ENCODE data around the gene HSPA12B. TPM values are rescaled to one million over a fixed set of nuclear protein-coding genes. Genes with fewer than 3 reads are reported as not detected.

HSPA12B gene
- total RNA-seq, 1 donor from 2014 or later, result 9.2 TPM

DNA sequence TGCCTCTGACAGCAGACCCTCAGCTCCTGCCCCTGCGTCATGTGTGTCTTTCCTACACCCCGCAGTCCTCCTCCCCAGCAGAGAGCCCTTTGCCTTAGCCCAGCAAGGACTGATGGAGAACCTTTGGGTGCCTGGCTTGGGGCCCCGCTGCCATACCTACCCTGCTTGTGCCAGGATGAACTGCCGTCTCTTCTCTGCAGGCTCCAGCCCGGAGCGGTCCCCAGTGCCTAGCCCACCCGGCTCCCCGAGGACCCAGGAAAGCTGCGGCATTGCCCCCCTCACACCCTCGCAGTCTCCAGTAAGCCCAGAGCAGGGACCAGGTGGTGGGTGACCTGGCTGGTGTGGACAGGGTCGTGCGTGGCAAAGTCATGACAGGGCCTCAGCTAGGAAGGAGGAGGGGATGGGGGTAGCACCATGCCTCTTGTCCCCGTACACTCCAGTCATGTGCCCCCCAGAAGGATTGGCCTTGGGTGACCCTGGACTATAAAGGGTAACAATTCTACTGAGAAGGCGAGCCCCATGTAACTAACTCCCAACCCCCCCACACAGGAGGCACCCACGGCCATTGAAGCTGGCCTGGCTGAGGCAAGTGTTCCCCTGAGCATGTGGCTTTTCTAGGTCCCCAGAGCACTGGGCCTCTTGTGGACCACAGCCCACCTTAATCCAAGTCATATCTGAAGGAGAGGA, 8.3 kb downstream of the HSPA12B start:
- intact Hi-C loops (cut with DNase I), result no loop called here
- peak; percentile 71 for DNase-seq (ENCODE audit: low spot score)

DNA sequence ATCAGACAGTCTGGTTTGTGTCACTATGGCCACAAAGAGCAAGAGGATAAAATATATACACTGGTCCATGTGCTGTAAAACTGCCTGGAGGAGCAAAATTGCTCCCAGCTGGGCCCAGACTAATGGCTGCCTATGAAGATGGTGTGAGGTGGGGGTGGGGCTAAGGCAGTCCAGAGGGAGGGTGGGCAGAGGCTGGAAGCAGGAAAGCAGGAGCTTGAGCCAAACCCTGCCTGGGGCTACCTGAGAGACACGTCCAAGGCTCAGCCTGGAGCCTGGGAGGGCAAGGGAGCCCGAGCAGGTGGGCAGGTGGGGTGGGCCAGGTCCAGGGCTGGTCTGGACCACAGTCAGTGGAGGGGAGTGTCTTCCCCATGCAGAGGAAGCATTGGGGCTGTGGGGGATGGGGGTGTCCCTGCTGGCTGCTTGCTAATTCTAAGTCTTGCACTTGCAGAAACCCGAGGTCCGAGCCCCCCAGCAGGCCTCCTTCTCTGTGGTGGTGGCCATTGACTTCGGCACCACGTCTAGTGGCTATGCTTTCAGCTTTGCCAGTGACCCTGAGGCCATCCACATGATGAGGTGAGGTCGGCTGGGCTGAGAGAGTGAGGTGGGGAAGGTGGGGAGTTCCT, 9.5 kb downstream of the HSPA12B start:
- intact Hi-C loops (cut with DNase I), result no loop called here
- no peak for DNase-seq (ENCODE audit: low spot score)

GRCh38 chr20:3743251-3743650, 10.8 kb downstream of the HSPA12B start:
- intact Hi-C loops (cut with DNase I), result no loop called here
- DNase-seq (ENCODE audit: low spot score), result no peak

DNA sequence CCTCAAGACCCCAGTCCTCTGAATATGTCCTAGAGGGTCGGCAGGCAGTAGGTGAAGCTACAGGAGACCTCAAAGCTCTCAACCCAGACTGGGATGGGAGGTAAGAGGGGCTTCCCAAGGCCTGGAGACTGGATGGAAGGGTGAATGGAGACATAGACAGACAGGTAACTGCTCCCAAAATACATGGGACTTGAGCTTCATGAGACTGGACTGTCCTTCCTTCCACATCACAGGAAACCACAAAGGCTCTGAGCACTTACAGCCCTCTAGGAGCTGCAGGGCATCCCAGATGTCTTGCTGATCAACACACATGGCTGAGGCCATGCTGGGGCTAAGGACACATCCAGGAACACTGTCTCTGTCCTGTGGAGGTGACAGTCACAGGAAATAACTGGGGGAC, 11.6 kb downstream of the HSPA12B start:
- intact Hi-C loops (cut with DNase I), result no loop called here
- no peak for DNase-seq (ENCODE audit: low spot score)

GRCh38 chr20:3744806-3745685, 12.6 kb downstream of the HSPA12B start:
- DNase-seq (ENCODE audit: low spot score), result peak; percentile 74
- intact Hi-C loops (cut with DNase I), result no loop called here

DNA sequence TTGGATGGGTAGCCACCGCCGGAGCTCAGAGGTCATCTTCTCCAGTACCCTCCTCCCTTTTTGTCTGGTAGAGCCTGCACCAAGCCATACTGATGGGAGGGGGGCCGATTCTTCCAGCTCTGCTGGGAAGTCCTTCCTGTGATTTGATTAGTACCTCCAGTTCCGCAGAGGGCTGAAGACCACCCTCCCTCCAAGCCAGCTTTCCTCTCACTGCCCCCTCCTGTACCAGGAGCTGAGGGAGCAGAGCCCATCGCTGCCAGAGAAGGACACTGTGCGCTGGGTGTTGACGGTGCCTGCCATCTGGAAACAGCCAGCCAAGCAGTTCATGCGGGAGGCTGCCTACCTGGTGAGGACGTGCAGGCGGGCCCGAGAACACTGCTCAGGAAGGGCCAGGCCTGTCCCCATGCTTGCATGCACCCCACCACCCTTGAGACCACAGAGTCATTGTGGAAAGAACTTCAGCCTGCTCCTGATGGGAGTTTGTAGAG, 13.2 kb downstream of the HSPA12B start:
- DNase-seq (ENCODE audit: low spot score), result no peak
- intact Hi-C loops (cut with DNase I), result no loop called here

- intact Hi-C loops (cut with DNase I), result no loop called here
- no peak for DNase-seq (ENCODE audit: low spot score)
Measured at GRCh38 chr20:3747471-3747870, 15.0 kb downstream of the HSPA12B start.

- no peak for DNase-seq (ENCODE audit: low spot score)
- intact Hi-C loops (cut with DNase I), result no loop called here
Measured at GRCh38 chr20:3748073-3748472, 15.6 kb downstream of the HSPA12B start.

DNA sequence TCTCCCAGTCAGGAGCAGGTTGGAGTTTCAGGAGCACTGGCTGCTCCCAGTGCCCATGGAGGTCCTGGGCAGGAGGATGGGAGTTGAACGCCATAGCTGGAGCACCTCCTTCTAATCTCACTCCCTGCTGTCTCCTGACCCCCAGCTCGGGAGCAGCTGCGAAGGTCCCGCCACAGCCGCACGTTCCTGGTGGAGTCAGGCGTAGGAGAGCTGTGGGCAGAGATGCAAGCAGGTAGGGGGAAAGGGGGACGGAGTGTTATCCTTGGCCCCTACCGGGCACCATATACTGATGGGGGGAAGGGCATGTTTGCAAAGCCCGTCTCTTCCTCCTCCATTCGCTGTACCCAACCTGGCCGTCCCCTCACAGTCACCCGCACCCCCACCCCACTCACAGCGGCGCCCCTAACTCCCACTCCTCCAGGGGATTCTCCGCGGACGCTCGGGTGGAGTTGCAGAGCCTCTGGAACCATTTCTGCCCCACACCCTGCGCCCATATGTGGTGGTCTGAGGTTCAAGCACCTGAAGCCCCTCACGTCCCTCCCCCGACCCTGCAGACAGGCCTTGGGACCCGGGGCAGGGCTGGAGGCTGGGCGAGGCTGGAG, 16.7 kb downstream of the HSPA12B start:
- no peak for DNase-seq (ENCODE audit: low spot score)
- intact Hi-C loops (cut with DNase I), result no loop called here

DNA sequence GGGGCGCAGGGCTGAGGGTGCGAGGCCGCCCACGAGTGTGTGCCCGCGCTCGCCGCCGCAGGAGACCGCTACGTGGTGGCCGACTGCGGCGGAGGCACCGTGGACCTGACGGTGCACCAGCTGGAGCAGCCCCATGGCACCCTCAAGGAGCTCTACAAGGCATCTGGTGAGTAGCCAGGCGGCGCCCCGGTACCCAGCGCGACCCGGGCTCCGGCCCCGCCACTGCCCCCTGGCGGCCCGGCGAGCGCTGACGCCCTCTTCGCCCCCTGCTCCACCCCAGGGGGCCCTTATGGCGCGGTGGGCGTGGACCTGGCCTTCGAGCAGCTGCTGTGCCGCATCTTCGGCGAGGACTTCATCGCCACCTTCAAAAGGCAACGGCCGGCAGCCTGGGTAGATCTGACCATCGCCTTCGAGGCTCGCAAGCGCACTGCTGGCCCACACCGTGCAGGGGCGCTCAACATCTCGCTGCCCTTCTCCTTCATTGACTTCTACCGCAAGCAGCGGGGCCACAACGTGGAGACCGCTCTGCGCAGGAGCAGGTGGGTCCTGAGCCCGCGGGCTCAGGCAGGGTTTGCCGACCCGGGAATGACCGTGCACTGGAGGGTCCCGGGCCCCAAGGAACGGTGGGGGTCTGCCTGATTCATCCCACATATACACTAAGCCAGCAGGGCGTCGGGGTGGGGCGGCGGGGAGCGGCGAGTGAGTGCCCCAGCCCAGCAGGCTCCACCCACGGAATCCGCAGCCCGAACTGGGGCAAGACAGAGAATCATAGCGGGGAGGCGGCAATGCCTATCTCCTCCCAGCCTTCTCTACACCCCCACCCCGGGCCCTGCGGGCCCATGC, 17.4 kb downstream of the HSPA12B start:
- intact Hi-C loops (cut with DNase I), result loop anchor here (5.0 kb wide), 1 partner anchor 33 kb away; no protein-coding TSS in a partner anchor
- no peak for DNase-seq (ENCODE audit: low spot score)

GRCh38 chr20:3751305-3751674, 18.8 kb downstream of the HSPA12B start:
- intact Hi-C loops (cut with DNase I), result loop anchor here (5.0 kb wide), 1 partner anchor 34 kb away; no protein-coding TSS in a partner anchor
- no peak for DNase-seq (ENCODE audit: low spot score)

DNA sequence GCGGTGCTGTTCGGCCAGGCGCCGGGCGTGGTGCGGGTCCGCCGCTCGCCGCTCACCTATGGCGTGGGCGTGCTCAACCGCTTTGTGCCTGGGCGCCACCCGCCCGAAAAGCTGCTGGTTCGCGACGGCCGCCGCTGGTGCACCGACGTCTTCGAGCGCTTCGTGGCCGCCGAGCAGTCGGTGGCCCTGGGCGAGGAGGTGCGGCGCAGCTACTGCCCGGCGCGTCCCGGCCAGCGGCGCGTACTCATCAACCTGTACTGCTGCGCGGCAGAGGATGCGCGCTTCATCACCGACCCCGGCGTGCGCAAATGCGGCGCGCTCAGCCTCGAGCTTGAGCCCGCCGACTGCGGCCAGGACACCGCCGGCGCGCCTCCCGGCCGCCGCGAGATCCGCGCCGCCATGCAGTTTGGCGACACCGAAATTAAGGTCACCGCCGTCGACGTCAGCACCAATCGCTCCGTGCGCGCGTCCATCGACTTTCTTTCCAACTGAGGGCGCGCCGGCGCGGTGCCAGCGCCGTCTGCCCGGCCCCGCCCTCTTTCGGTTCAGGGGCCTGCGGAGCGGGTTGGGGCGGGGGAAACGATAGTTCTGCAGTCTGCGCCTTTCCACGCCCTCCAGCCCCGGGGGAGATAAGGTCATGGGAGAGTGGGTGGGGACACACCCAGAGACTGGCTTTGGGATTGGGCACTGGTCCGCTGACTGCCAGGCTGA, 19.3 kb downstream of the HSPA12B start:
- intact Hi-C loops (cut with DNase I), result loop anchor here (5.0 kb wide), 1 partner anchor 35 kb away; no protein-coding TSS in a partner anchor
- peak; percentile 58 for DNase-seq (ENCODE audit: low spot score)

- no peak for DNase-seq (ENCODE audit: low spot score)
- intact Hi-C loops (cut with DNase I), result loop anchor here (5.0 kb wide), 1 partner anchor 35 kb away; no protein-coding TSS in a partner anchor
Measured at GRCh38 chr20:3752386-3752759, 19.9 kb downstream of the HSPA12B start.

DNA sequence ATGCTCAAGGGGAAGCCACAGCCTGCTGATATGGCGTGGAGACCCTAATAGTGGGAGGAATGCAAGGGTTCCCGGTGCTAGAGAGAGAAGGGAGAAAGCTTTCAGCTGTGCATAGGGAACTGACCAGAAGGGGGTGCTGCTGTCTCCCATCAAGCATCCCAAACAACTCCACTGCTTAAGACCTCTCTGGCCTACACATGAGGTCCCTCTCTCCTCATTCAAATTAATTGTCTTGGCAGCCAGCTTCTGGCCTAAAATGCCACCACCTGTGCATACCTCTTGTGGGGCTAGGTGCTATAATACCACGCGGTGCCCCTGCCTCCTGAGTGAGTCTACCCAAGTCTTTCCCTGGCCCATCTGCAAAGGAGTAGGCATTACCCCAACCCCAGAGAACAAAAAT, 20.6 kb downstream of the HSPA12B start:
- intact Hi-C loops (cut with DNase I), result loop anchor here (5.0 kb wide), 1 partner anchor 36 kb away; no protein-coding TSS in a partner anchor
- no peak for DNase-seq (ENCODE audit: low spot score)

DNA sequence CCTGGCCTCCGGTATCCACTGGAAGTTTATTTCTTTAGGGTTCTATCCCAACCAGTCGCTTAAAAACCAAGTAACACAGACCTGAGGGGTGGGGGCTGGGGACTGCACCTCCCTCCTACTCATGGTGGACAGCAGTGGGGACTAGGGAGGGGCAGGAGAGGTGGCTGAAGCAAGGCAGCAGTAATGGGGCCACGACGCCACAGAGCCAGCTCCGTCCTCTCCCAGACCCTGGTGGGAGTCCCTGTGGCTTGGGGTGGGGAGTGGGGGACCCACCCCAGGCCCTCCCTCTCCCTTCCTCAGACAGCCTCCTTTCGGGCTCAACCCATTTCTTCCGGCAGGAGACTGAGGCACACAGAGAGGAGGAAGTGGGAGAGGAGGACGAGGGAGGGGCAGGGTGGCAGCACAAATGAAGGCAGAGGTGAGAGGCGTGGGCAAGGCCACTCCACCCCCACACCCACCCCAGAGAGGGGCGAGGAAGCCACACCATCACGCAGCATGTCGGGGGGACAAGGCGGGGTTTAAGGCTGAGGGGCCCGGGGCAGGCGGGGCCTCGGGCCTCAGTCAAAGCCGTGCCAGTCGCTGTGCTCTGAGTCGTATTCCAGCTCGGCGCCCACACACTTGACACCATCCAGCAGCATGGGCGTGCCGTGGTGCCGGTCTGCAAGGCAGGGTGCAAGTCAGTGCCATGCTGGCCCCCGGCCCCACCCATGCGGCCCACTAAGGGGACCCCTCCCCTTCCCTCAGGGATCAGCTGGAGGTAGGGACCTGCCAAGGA, 21.2 kb downstream of the HSPA12B start:
- no peak for DNase-seq (ENCODE audit: low spot score)
- intact Hi-C loops (cut with DNase I), result loop anchor here (5.0 kb wide), 1 partner anchor 36 kb away; no protein-coding TSS in a partner anchor

GRCh38 chr20:3754276-3754630, 21.8 kb downstream of the HSPA12B start:
- intact Hi-C loops (cut with DNase I), result loop anchor here (5.0 kb wide), 1 partner anchor 37 kb away; no protein-coding TSS in a partner anchor

GRCh38 chr20:3755269-3755668, 22.8 kb downstream of the HSPA12B start:
- intact Hi-C loops (cut with DNase I), result no loop called here
- no peak for DNase-seq (ENCODE audit: low spot score)

More at GRCh38 chr20:3754276-3754630, 21.8 kb downstream of the HSPA12B start:
- DNase-seq (ENCODE audit: low spot score), result no peak

All from cardiac septum (tissue), 1 donor.